Activated CD8-positive, alpha-beta memory T cell treated with anti-CD3 and anti-CD28 coated beads for 4 hours (primary cell): Measurements from ENCODE around the gene TMPRSS9.
"Not testable (repeated sequence)": the region's sequence is repeated elsewhere in the genome, so short reads cannot be mapped to it uniquely, and the experiment has no call there.

Source experiments
- DNase-seq, 2 donors: peaks; one replicate each; pipeline ENCODE4 v3.0.0-alpha.2; 2020; ENCODE audit warnings: low read depth in 2 of 2

TMPRSS9 gene

GRCh38 chr19:2436384-2436783 is 76.3 kb downstream of the TMPRSS9 start:
- no peak for DNase-seq

DNA sequence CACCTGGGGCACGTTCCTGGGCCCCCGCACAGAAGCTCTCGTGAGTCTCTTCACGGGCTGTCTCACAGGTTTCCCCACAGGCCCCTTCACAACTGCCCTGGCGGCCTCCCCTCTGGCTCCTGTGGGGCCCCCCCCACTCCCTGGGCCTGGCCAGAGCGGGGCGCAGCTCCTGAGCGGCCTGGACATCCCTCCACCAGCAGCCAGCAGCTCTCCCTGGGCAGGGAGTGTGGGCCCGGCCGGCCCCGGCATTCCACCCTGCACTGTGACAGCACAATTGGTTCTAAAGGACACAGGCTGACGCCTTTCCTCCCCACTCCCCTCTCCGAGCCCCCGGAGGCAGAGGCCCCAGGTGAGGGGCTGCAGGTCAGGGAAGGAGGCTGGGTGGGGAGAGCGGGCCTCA is 76.9 kb downstream of the TMPRSS9 start:
- no peak for DNase-seq

- no peak for DNase-seq
Measured at GRCh38 chr19:2438178-2438577, 78.1 kb downstream of the TMPRSS9 start.

DNA sequence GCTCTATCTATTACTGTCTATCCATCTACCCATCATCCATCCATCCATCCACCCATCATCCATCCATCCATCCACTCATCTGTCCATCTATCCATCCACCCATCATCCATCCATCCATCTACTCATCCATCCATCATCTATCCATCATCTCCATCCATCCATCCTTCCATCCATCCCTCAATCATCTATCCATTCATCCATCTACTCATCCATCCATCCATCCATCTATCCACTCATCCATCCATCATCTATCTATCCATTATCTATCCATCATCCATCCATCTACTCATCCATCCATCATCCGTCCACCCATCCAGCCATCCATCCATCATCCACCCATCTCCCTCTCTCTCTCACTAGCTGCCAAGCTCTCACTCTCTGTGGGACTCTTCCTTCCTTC is 80.5 kb downstream of the TMPRSS9 start:
- DNase-seq = no peak

DNA sequence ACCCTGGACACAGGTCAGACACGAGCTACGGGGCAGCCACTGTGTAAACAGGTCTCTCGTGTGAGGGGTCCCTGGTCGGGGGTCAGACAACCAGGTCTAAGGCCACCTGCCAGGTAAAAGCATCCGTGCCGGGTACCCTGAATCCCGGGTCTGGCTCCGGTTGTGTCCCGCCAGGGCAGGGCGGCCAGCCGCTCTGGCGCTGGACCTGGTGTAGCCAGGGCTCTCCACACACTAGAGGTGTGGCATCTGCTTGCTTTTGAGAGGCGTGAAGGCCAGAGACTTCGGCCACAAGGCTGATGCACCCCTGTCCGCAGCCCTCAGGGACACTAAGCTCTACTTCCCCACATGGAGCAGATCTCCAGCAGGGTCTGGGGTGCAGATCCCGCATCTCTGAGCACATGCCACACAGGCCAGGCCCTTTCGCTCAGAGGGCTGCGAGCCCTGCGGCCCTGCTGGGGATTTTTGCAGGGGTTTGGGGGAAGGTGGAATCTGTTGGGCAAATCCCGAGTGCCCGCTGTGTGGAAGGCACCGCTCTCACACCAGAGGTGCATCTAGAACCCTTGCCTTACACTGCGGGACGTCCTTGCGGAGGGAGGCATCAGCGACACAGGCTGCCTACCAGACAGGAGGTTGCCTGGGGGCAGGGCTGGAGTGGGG is 81.2 kb downstream of the TMPRSS9 start:
- DNase-seq = no peak

- no peak for DNase-seq
Measured at GRCh38 chr19:2443116-2443784, 83.2 kb downstream of the TMPRSS9 start.

- no peak for DNase-seq
Measured at GRCh38 chr19:2443785-2444182, 83.7 kb downstream of the TMPRSS9 start.

GRCh38 chr19:2444251-2445002 is 84.4 kb downstream of the TMPRSS9 start:
- DNase-seq = no peak

GRCh38 chr19:2446381-2446780 is 86.3 kb downstream of the TMPRSS9 start:
- DNase-seq = no peak

- no peak for DNase-seq
Measured at GRCh38 chr19:2449019-2449418, 89.0 kb downstream of the TMPRSS9 start.

DNA sequence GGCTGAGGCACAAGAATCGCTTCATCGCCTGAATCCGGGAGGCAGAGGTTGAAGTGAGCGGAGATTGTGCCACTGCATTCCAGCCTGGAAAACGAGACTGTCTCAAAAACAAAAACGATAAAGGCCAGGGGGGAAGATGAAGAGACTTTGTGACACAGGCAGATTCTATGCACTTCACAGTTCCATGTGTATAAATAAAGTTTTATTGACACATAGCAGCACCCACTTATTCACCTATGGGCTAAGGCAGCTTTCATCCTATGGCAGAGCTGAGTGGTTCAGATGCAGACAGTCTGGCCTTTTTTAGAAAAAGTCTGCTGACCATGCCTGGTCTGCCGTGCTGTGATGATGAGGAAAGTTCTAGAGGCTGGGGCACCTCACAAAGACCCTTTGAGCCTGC is 91.1 kb downstream of the TMPRSS9 start:
- no peak for DNase-seq

- DNase-seq = no peak
Measured at GRCh38 chr19:2451741-2452140, 91.7 kb downstream of the TMPRSS9 start.

- DNase-seq = no peak
Measured at GRCh38 chr19:2453431-2454025, 93.5 kb downstream of the TMPRSS9 start.

GRCh38 chr19:2454199-2454961 is 94.3 kb downstream of the TMPRSS9 start:
- DNase-seq = no peak

GRCh38 chr19:2454962-2455850 is 95.1 kb downstream of the TMPRSS9 start:
- DNase-seq = no peak

- DNase-seq = peak in 1 of 2 donors; percentile 35
Measured at GRCh38 chr19:2455851-2456570, 95.9 kb downstream of the TMPRSS9 start.

- DNase-seq = no peak
Measured at GRCh38 chr19:2457394-2458037, 97.5 kb downstream of the TMPRSS9 start.

DNA sequence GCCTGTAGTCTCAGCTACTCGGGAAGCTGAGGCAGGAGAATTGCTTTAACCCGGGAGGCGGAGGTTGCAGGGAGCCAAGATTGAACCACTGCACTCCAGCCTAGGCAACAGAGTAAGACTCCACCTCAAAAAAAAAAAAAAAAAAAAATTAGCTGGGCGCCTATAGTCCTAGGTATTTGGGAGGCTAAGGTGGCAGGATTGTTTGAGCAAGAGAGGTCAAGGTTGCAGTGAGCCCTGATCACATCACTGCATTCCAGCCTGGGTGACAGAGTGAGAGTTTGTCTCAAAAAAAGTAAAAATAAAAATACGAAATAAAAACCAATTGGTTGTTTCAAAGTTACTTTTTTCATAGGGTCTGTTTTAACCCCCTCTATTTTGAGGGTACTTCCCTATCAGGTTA is 98.0 kb downstream of the TMPRSS9 start:
- no peak for DNase-seq

GRCh38 chr19:2458776-2459175 is 98.7 kb downstream of the TMPRSS9 start:
- not testable (repeated sequence) for DNase-seq

- no peak for DNase-seq
Measured at GRCh38 chr19:2460245-2460644, 100.2 kb downstream of the TMPRSS9 start.
